Colonic mucosa (tissue), 4 donors: ENCODE results near the gene PPP3R1. TPM values are rescaled to one million over a fixed set of nuclear protein-coding genes. Genes with fewer than 3 reads are reported as not detected.

Source experiments
- DNase-seq: peaks from one replicate; pipeline ENCODE4 v3.0.0-alpha.2; 2020
- H3K27ac ChIP-seq: fragments of 200-600 bp; one replicate; pipeline ENCODE4 v1.8.0; 2021
- H3K27me3 ChIP-seq: fragments of 200-600 bp; one replicate; pipeline ENCODE4 v1.8.0; 2021
- H3K36me3 ChIP-seq: fragments of 200-600 bp; one replicate; pipeline ENCODE4 v1.8.0; 2021
- H3K4me1 ChIP-seq: fragments of 200-600 bp; one replicate; pipeline ENCODE4 v1.8.0; 2021; ENCODE audit warnings: mild to moderate bottlenecking
- H3K4me3 ChIP-seq: fragments of 200-600 bp; one replicate; pipeline ENCODE4 v1.8.0; 2021
- H3K9ac ChIP-seq, 2 donors: one replicate each; pipeline ENCODE4 v1.7.0; 2013; ENCODE audit warnings: control low read depth in 2 of 2, low read depth in 2 of 2, low read length in 2 of 2
- H3K9me3 ChIP-seq: fragments of 200-600 bp; one replicate; pipeline ENCODE4 v1.8.0; 2021
- intact Hi-C: fragments of 100-400 bp; cut with DNase I; formaldehyde crosslinking; loops from one replicate; pipeline ENCODE4 v1.14.1; 2022
- total RNA-seq, 2 donors: library from RNA; stranded (reverse); fragmentation: NEBNext Ultra II Directional in 1 of 2; extraction: Animal tissue kit (Norgen Biotek cat#: 25700) in 1 of 2; gene quantifications; one replicate each; pipeline ENCODE4 v1.2.1, GENCODE V29; 2021
- TF ChIP-seq, protein P1 (sequence below): fragments of 200-600 bp; IDR thresholded peaks from one replicate; pipeline ENCODE4 v1.8.0; 2022; ENCODE audit warnings: antibody characterized with exemption, mild to moderate bottlenecking
- donor health status: healthy.
- donor health status: DM: no; HTN: no; CAD: no.
- donor health status: DM: no; HTN: no; CAD: no.

Gene PPP3R1
- total RNA-seq, 2 donors from 2014 or later: 45.1 to 67.8 TPM

DNA sequence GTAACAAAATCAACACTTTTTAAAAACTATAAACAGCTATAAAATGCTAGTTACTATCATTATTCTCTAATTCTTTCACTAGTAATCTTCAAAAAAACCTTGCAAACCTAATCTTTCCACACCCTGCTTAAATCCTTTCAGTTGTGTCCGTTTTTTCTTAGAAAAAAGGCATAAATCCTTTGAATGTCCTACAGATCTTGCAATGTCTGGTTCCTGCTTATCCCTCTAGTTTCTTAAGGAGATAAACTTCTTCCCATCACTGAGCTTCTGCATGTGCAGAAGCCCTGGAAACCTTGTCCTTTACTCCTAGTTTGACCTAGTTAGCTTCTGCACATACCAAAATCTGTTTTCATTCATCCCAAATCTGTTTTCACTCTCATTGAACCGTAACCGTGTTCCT lies 95.9 kb downstream of the PPP3R1 start:
- TF ChIP-seq, protein P1, sequence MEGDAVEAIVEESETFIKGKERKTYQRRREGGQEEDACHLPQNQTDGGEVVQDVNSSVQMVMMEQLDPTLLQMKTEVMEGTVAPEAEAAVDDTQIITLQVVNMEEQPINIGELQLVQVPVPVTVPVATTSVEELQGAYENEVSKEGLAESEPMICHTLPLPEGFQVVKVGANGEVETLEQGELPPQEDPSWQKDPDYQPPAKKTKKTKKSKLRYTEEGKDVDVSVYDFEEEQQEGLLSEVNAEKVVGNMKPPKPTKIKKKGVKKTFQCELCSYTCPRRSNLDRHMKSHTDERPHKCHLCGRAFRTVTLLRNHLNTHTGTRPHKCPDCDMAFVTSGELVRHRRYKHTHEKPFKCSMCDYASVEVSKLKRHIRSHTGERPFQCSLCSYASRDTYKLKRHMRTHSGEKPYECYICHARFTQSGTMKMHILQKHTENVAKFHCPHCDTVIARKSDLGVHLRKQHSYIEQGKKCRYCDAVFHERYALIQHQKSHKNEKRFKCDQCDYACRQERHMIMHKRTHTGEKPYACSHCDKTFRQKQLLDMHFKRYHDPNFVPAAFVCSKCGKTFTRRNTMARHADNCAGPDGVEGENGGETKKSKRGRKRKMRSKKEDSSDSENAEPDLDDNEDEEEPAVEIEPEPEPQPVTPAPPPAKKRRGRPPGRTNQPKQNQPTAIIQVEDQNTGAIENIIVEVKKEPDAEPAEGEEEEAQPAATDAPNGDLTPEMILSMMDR: no peak
- no peak for DNase-seq
- Histone ChIP-seq H3K36me3 (no peaks in the 10 kb centered on the region), H3K9ac (peak overlapping the region; percentile 66 to 88), H3K4me3 (peak overlapping the region; percentile 99), H3K27me3 (no peaks in the 10 kb centered on the region), H3K9me3 (no peaks in the 10 kb centered on the region), H3K4me1 (peaks cover 6% of the 10 kb centered on the region), H3K27ac (peak overlapping the region; percentile 85)
- intact Hi-C loops: no loop called here

DNA sequence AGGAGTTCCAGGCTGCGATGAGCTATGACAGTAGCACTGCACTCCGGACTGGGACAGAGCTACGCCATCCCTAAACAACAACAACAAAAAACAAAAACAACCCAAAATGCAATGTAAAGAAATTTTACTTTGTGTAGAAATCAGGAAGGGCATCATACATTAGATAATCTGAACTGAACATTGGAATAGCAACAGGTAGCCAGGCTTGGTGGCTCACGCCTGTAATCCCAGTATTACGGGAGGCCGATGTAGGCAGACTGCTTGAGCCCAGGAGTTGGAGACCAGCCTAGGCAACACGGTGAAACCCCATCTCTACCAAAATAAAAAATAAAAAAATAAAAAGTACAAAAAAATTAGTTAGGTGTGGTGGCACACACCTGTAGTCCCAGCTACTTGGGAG lies 96.7 kb downstream of the PPP3R1 start:
- Histone ChIP-seq H3K9ac (no peak overlapping the region), H3K9me3 (no peaks in the 10 kb centered on the region), H3K27ac (no peak overlapping the region), H3K4me1 (peaks cover 6% of the 10 kb centered on the region), H3K36me3 (no peaks in the 10 kb centered on the region), H3K4me3 (no peak overlapping the region), H3K27me3 (no peaks in the 10 kb centered on the region)
- intact Hi-C loops: no loop called here
- TF ChIP-seq, protein P1: no peak
- DNase-seq: no peak

DNA sequence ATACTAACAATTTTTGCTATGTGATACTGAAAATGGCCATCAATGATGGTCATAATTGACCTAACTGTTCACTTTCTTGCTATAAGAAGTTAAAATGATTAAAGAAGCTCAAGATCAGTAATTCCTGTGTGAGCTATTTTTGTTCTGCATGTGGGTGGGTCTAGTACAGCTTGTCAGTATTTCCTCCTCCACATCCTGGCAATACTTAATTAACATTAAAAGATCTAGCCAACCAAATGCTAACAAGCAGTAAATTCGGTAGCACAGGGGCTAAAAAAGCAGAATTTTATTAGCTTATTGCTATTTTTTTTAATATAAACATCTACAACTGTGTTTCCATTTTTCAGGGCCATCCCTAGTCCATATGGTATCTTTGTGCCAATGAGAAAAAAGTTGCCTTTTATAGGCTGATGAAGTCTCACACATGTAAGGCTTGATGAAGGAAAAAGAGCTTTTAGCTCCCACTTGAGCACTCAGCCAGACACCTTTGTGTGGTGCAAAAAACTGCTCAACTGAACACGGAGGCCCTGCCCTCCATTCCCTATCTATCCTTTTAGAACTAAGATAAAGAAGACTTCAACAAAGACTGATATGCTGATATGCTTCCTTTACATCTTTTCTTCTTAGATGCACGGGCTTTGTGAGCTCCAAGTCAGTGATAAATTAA lies 99.5 kb downstream of the PPP3R1 start:
- H3K4me1 ChIP-seq: peaks cover 6% of the 10 kb centered on the region
- no peak for DNase-seq
- H3K9me3 ChIP-seq: no peaks in the 10 kb centered on the region
- no peaks in the 10 kb centered on the region for H3K27me3 ChIP-seq
- intact Hi-C loops: no loop called here
- no peak overlapping the region for H3K4me3 ChIP-seq
- no peak overlapping the region for H3K9ac ChIP-seq
- TF ChIP-seq, protein P1: no peak
- H3K27ac ChIP-seq: no peak overlapping the region
- H3K36me3 ChIP-seq: no peaks in the 10 kb centered on the region

DNA sequence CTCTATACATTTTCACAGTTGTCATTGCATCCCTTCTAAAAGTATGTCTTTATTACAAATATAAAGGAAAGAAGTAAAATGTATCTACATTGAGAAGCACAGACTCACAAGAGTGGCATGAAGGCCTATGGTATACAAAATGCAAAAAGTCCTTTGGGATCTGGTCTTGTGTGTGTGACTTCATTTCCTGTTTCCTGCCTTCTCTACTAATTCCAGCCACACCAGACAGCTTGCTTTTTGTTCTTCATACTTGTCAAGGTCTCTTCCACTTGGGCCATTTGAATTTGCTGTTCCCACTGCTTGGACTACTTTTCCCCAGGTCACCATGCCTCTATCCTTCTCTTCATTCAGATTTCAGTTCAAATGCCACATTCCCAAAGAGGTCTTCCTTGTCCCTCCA lies 101.3 kb downstream of the PPP3R1 start:
- peaks cover under 1% of the 10 kb centered on the region for H3K4me1 ChIP-seq
- H3K27ac ChIP-seq: no peak overlapping the region
- H3K27me3 ChIP-seq: no peaks in the 10 kb centered on the region
- TF ChIP-seq, protein P1: no peak
- intact Hi-C loops: no loop called here
- H3K36me3 ChIP-seq: no peaks in the 10 kb centered on the region
- no peak overlapping the region for H3K4me3 ChIP-seq
- no peaks in the 10 kb centered on the region for H3K9me3 ChIP-seq
- H3K9ac ChIP-seq: no peak overlapping the region
- DNase-seq: no peak

DNA sequence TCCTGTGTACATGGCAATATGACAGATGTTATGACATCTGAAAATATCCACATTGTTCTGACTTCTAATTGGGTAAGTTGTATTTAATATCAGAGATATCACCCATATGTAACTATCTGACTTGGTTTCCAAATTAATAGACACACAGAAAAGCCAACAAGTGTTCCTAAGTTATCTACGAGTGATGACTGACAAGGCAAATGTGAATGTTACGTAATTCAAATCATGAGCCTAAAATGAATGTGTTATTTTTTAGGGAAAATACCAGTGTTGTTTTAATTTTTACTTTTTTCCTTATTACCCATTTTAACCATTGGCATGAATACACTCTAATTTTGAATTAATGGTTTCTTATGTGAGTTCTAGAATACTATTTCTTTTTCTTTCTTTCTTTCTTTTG lies 110.5 kb downstream of the PPP3R1 start:
- TF ChIP-seq, protein P1: no peak
- H3K27me3 ChIP-seq: no peaks in the 10 kb centered on the region
- intact Hi-C loops: no loop called here
- DNase-seq: no peak
- H3K27ac ChIP-seq: no peak overlapping the region
- no peaks in the 10 kb centered on the region for H3K9me3 ChIP-seq
- H3K9ac ChIP-seq: no peak overlapping the region
- no peaks in the 10 kb centered on the region for H3K4me1 ChIP-seq
- no peak overlapping the region for H3K4me3 ChIP-seq
- no peaks in the 10 kb centered on the region for H3K36me3 ChIP-seq
